ENCODE measurements around the gene HSD17B3. TPM values are rescaled to one million over a fixed set of nuclear protein-coding genes. Genes with fewer than 3 reads are reported as not detected.

HSD17B3 gene
- total and polyA plus RNA-seq, 4 donors: 0.37 to 4.4 (median 0.41) TPM; not detected in 1

- DNase-seq (peak in 1 of 3 donors; percentile 31), ATAC-seq (ENCODE audit: insufficient read depth, low FRiP score) (no peak)
- TF ChIP-seq, protein P1, sequence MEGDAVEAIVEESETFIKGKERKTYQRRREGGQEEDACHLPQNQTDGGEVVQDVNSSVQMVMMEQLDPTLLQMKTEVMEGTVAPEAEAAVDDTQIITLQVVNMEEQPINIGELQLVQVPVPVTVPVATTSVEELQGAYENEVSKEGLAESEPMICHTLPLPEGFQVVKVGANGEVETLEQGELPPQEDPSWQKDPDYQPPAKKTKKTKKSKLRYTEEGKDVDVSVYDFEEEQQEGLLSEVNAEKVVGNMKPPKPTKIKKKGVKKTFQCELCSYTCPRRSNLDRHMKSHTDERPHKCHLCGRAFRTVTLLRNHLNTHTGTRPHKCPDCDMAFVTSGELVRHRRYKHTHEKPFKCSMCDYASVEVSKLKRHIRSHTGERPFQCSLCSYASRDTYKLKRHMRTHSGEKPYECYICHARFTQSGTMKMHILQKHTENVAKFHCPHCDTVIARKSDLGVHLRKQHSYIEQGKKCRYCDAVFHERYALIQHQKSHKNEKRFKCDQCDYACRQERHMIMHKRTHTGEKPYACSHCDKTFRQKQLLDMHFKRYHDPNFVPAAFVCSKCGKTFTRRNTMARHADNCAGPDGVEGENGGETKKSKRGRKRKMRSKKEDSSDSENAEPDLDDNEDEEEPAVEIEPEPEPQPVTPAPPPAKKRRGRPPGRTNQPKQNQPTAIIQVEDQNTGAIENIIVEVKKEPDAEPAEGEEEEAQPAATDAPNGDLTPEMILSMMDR (IDR thresholded peaks at IDR 0.05; ENCODE audit: control extremely low read depth, extremely low read depth): no peak
- Histone ChIP-seq H3K9ac (ENCODE audit: insufficient read depth in 1 of 2, low read length in 2 of 2) (no peak overlapping the region), H3K9me3 (ENCODE audit: control insufficient read depth in 4 of 4, insufficient read depth in 3 of 4, low read length in 3 of 4) (peaks cover 0 to 5% (median under 1%) of the 10 kb centered on the region in 4 donors), H3K27ac (ENCODE audit: low read depth in 1 of 2, low read length in 1 of 2) (no peak overlapping the region), H3K27me3 (ENCODE audit: control insufficient read depth in 3 of 3, insufficient read depth in 3 of 3, low read length in 2 of 3) (peaks cover 0 to 4% (median 0%) of the 10 kb centered on the region in 3 donors), H3K4me3 (no peak overlapping the region), H3K36me3 (ENCODE audit: control insufficient read depth in 4 of 4, insufficient read depth in 4 of 4, low read length in 4 of 4) (no peaks in the 10 kb centered on the region), H3K4me1 (ENCODE audit: control insufficient read depth in 5 of 5, insufficient read depth in 5 of 5, low read length in 5 of 5) (peaks cover 0 to 12% (median 4%) of the 10 kb centered on the region in 5 donors)
- WGBS, 2 donors: 41 to 43% methylated on average over 2 of the region's 2 CpGs
These were observed 79.8 kb downstream of the HSD17B3 start for GRCh38 chr9:96222132-96222531.

DNA sequence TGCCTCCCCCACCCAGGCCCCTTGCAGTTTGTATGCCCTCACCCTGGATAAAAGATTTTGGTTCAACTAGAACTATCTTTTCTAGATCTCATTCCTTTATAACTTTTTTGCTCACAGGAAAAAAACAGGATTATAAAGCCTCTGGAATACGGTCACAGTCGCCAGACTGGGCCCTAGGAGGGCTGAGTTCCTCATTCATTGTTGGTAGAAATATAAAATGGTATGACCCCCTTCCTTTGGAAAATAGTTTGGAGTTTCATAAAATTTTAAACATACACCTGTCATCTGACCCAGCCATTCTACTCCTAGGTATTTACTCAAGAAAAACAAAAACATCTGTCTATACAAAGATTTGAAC lies 82.1 kb downstream of the HSD17B3 start:
- Histone ChIP-seq H3K36me3 (ENCODE audit: control insufficient read depth in 4 of 4, insufficient read depth in 4 of 4, low read length in 4 of 4) (no peaks in the 10 kb centered on the region), H3K9ac (ENCODE audit: insufficient read depth in 1 of 2, low read length in 2 of 2) (no peak overlapping the region), H3K27me3 (ENCODE audit: control insufficient read depth in 3 of 3, insufficient read depth in 3 of 3, low read length in 2 of 3) (peaks cover 0 to 4% (median 0%) of the 10 kb centered on the region in 3 donors), H3K4me1 (ENCODE audit: control insufficient read depth in 5 of 5, insufficient read depth in 5 of 5, low read length in 5 of 5) (peaks cover 0 to 31% (median 12%) of the 10 kb centered on the region in 5 donors), H3K9me3 (ENCODE audit: control insufficient read depth in 4 of 4, insufficient read depth in 3 of 4, low read length in 3 of 4) (peaks cover 0 to 5% (median 2%) of the 10 kb centered on the region in 4 donors), H3K27ac (ENCODE audit: low read depth in 1 of 2, low read length in 1 of 2) (no peak overlapping the region), H3K4me3 (no peak overlapping the region)
- ATAC-seq (ENCODE audit: insufficient read depth, low FRiP score): no peak
- DNase-seq: no peak
- 87 to 94% methylated on average over 2 of the region's 2 CpGs for WGBS, 2 donors
- TF ChIP-seq, protein P1 (IDR thresholded peaks at IDR 0.05; ENCODE audit: control extremely low read depth, extremely low read depth): no peak

- H3K4me3 ChIP-seq: no peak overlapping the region
- WGBS, 2 donors: 29 to 30% methylated on average over 78 to 81 of the region's 81 CpGs
- no peak for ATAC-seq (ENCODE audit: insufficient read depth, low FRiP score)
- peaks cover 0 to 4% (median 0%) of the 10 kb centered on the region in 3 donors for H3K27me3 ChIP-seq (ENCODE audit: control insufficient read depth in 3 of 3, insufficient read depth in 3 of 3, low read length in 2 of 3)
- H3K36me3 ChIP-seq (ENCODE audit: control insufficient read depth in 4 of 4, insufficient read depth in 4 of 4, low read length in 4 of 4): no peaks in the 10 kb centered on the region
- H3K9me3 ChIP-seq (ENCODE audit: control insufficient read depth in 4 of 4, insufficient read depth in 3 of 4, low read length in 3 of 4): peaks cover 0 to 5% (median 2%) of the 10 kb centered on the region in 4 donors
- DNase-seq: peak; percentile 18 to 60 (median 40)
- peaks cover 0 to 36% (median 12%) of the 10 kb centered on the region in 5 donors for H3K4me1 ChIP-seq (ENCODE audit: control insufficient read depth in 5 of 5, insufficient read depth in 5 of 5, low read length in 5 of 5)
- H3K27ac ChIP-seq (ENCODE audit: low read depth in 1 of 2, low read length in 1 of 2): no peak overlapping the region
- TF ChIP-seq, protein P1 (IDR thresholded peaks at IDR 0.05; ENCODE audit: control extremely low read depth, extremely low read depth): peak; percentile 29
- no peak overlapping the region for H3K9ac ChIP-seq (ENCODE audit: insufficient read depth in 1 of 2, low read length in 2 of 2)
These were observed 82.7 kb downstream of the HSD17B3 start for GRCh38 chr9:96219026-96219899.
